ENCODE measurements around the gene CPTP. TPM values are rescaled to one million over a fixed set of nuclear protein-coding genes. Genes with fewer than 3 reads are reported as not detected.
A peak's percentile ranks its signal among the peaks of the same experiment; 100 is the strongest.

The CPTP gene
- total RNA-seq, 2 experiments from 2014 or later = 18.5 to 21.4 TPM

- Mint-ChIP-seq H3K36me3 (ENCODE audit: low read depth) (peaks cover 15% of the 10 kb centered on the region), H3K9me3 (ENCODE audit: insufficient read depth) (no peaks in the 10 kb centered on the region), H3K27me3 (ENCODE audit: low read depth) (no peaks in the 10 kb centered on the region), H3K4me3 (peak overlapping the region; percentile 90), H3K4me1 (ENCODE audit: low read depth) (peaks cover 40% of the 10 kb centered on the region), H3K27ac (peak overlapping the region; percentile 30)
- ATAC-seq (no peak), DNase-seq (no peak)
- POLR2A ChIA-PET = interaction anchor here (0.6 to 0.9 kb wide), 3 partner anchors 26 to 251 kb away, joined by 3 read pairs; partner anchors contain the start of gene CCNL2
- CTCF ChIA-PET = interaction anchor here (0.7 to 1.6 kb wide), 8 partner anchors 15 to 341 kb away, joined by 3 to 8 read pairs (median 4); partner anchors contain the start of gene TAS1R3
Observed at GRCh38 chr1:1373051-1373814, 48.6 kb downstream of the CPTP start.

- Mint-ChIP-seq H3K4me1 (ENCODE audit: low read depth) (peaks cover 40% of the 10 kb centered on the region), H3K27me3 (ENCODE audit: low read depth) (no peaks in the 10 kb centered on the region), H3K27ac (peak overlapping the region; percentile 98), H3K36me3 (ENCODE audit: low read depth) (peaks cover 15% of the 10 kb centered on the region), H3K9me3 (ENCODE audit: insufficient read depth) (no peaks in the 10 kb centered on the region), H3K4me3 (peak overlapping the region; percentile 90)
- ChIA-PET POLR2A (interaction anchor here (0.8 to 4.4 kb wide), 3 partner anchors 14 to 252 kb away, joined by 3 to 41 read pairs (median 4); partner anchors contain the start of gene CCNL2), CTCF (interaction anchor here (1.4 to 2.5 kb wide), 4 partner anchors 24 to 69 kb away, joined by 6 to 8 read pairs (median 8); partner anchors contain the start of genes CCNL2 and DVL1)
- DNase-seq (no peak), ATAC-seq (no peak)
Observed at GRCh38 chr1:1373815-1374588, 49.4 kb downstream of the CPTP start.

DNA sequence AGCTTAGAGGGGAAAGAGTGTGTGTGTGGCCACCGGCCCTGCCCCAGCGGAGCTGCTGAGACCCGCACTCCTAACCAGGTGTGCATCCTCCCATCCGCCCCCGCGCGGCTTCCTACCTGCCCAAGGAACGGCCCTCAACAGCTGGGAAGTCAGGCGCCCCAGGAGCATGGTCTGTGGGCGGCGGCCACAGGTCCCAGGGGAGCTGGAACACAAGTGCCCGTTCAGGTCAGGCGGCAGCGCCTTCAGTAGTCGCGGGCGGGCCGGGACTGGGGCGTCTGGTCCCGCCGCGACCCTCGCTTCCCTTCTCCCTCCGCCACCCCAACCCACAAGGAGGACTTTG is 50.0 kb downstream of the CPTP start:
- Mint-ChIP-seq H3K4me3 (peak overlapping the region; percentile 90), H3K27me3 (ENCODE audit: low read depth) (no peaks in the 10 kb centered on the region), H3K4me1 (ENCODE audit: low read depth) (peaks cover 40% of the 10 kb centered on the region), H3K9me3 (ENCODE audit: insufficient read depth) (no peaks in the 10 kb centered on the region), H3K36me3 (ENCODE audit: low read depth) (peaks cover 15% of the 10 kb centered on the region), H3K27ac (peak overlapping the region; percentile 98)
- ChIA-PET CTCF (interaction anchor here (1.1 to 2.5 kb wide), 6 partner anchors 22 to 69 kb away, joined by 3 to 8 read pairs (median 6); partner anchors contain the start of genes CCNL2 and DVL1), POLR2A (interaction anchor here (0.8 to 4.4 kb wide), 10 partner anchors 12 to 341 kb away, joined by 3 to 41 read pairs (median 4); partner anchors contain the start of genes CCNL2 and MRPL20)
- DNase-seq (no peak), ATAC-seq (no peak)

DNA sequence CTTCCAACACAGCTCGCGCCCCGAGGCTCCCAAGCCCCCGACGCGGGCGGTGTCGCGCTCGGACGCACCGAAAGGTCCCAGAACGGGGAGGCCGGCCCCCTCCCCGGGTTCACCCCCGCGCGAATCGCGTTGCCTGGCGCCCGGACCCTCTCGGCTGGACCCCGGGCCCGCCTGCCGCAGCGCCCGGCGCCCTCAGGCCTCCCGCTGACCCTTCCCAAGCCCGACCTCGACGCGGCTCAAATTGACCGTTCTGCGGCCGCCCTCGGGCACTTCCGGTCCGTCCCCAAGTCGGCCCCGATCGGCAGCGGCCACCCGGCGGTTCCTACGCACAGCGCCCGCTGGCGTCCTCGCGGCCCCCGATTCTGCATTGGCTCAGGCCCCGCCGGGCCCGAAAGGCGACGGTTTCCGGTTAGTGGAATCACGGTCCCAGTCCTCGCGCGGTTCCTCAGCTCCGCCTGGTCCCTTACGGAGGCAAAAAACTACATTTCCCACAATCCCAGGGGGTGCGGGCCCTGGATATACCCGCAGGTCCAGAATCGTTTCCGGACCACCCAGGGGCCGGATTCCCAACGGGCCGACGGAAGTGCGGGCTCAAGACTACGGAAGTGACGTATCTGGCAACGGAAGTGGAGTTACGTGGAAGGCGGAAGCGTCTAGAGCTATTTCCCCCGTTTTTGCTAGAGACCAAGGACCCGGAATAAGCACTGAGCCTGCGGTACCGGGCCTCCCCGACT is 50.5 kb downstream of the CPTP start, which contains the start of gene AURKAIP1:
Gene AURKAIP1 (minus strand): TSS at position 279 of the 734 bp plus-strand sequence. CDS start 451 bp downstream, outside the sequence.
- ATAC-seq = peak; percentile 85
- ChIA-PET POLR2A (interaction anchor here (0.7 to 4.4 kb wide), 14 partner anchors 12 to 361 kb away, joined by 3 to 41 read pairs (median 3); partner anchors contain the start of genes CCNL2, ISG15 and MRPL20), CTCF (interaction anchor here (0.6 to 2.5 kb wide), 10 partner anchors 11 to 816 kb away, joined by 3 to 8 read pairs (median 6); partner anchors contain the start of genes CCNL2 and DVL1)
- Mint-ChIP-seq H3K36me3 (ENCODE audit: low read depth) (peaks cover 15% of the 10 kb centered on the region), H3K27ac (peak within 1 kb of the TSS; percentile 98), H3K4me3 (peak within 1 kb of the TSS; percentile 90), H3K9me3 (ENCODE audit: insufficient read depth) (no peaks in the 10 kb centered on the region), H3K27me3 (ENCODE audit: low read depth) (no peaks in the 10 kb centered on the region), H3K4me1 (ENCODE audit: low read depth) (peaks cover 40% of the 10 kb centered on the region)
- DNase-seq = peak; percentile 98

DNA sequence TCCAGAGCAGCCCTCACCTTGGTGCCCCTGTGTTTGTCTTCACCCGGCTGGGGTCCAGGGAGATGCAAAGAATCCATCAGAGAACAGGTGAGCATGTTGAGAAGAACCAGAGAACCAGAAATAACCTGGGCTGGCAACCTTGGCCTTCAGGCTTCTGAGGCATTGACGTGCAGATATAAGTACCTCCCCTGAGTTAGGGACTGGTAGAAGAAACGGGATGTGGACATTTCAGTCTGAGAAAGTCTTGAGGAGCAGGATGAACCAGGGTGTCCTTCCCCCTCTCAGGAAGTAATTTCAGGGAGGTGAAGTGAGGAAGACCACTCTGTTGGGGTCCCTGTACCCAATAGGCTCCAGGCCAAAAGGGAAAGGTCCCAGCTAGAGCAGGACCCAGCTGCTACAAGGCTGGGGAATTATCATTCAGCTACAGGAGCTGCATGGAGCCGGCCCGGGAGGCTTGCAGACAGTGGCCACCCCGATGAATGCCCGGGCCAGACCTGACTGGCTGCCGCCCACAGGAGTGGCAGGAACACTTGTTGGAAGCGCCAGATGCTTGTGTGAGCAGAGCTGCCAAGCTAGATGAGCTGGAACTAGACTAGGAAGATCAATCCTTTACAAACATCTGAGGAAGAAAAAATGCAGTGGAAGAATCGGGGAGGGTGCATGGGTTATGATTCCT is 52.1 kb downstream of the CPTP start:
- H3K36me3 Mint-ChIP-seq (ENCODE audit: low read depth) = peaks cover 15% of the 10 kb centered on the region
- H3K4me3 Mint-ChIP-seq = peak overlapping the region; percentile 90
- peak overlapping the region; percentile 85 for H3K27ac Mint-ChIP-seq
- peaks cover 28% of the 10 kb centered on the region for H3K4me1 Mint-ChIP-seq (ENCODE audit: low read depth)
- ChIA-PET CTCF (interaction anchor here (0.8 to 2.5 kb wide), 4 partner anchors 22 to 128 kb away, joined by 3 to 8 read pairs (median 4); partner anchors contain the start of gene CCNL2), POLR2A (interaction anchor here (0.8 to 4.4 kb wide), 2 partner anchors 22 to 28 kb away, joined by 3 to 41 read pairs; partner anchors contain the start of gene CCNL2)
- ATAC-seq = no peak
- no peak for DNase-seq
- no peaks in the 10 kb centered on the region for H3K27me3 Mint-ChIP-seq (ENCODE audit: low read depth)
- no peaks in the 10 kb centered on the region for H3K9me3 Mint-ChIP-seq (ENCODE audit: insufficient read depth)

DNA sequence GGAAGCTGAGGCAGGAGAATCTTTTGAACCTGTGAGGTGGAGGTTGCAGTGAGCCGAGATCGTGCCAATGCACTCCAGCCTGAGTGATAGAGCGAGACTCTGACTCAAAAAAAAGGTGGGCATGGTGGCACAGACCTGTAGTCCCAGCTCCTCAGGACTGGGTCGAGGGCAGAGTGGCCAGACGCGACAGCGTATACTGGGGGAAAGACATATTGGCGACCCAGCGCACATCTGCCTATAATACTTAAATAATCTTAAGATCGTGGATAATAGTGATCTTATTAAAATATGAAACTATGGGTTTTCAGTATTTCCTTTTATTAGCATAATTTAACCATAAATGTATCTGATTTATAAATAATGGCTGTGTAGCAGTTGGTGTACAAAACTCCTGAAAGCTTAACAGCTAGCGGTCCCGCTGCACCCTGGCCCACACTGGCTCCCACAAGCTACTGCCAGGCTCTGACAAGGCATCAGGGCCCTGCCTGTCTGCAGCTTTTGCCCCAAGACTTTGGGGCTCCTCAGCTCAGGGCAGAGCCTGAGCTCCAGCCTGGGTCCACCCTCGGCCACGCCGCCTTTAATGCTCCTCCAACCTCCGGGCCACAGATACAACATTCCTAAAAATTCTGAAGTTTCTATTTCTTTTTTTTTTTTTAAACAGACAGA is 53.1 kb downstream of the CPTP start:
- Mint-ChIP-seq H3K4me3 (no peak overlapping the region), H3K36me3 (ENCODE audit: low read depth) (peaks cover 13% of the 10 kb centered on the region), H3K4me1 (ENCODE audit: low read depth) (peaks cover 21% of the 10 kb centered on the region), H3K9me3 (ENCODE audit: insufficient read depth) (no peaks in the 10 kb centered on the region), H3K27ac (no peak overlapping the region), H3K27me3 (ENCODE audit: low read depth) (no peaks in the 10 kb centered on the region)
- no peak for ATAC-seq
- POLR2A ChIA-PET = interaction anchor here (4.4 kb wide), 1 partner anchor 21 kb away, joined by 41 read pairs; the partner anchor contains the start of gene CCNL2
- CTCF ChIA-PET = interaction anchor here (0.8 to 1.8 kb wide), 3 partner anchors 21 to 127 kb away, joined by 3 to 6 read pairs (median 3); partner anchors contain the start of gene CCNL2
- no peak for DNase-seq

Small RNAs within 50 kb of the gene (microRNA-seq; reads per million reads assigned to microRNA genes)
- gene MIR6726 = 4.6 reads per million
- not detected for gene MIR6727
- gene MIR6808 = not detected

Other genes with a start within 250 kb of the CPTP start
- 10 to 100 TPM; 24.5 to 26.8 TPM for gene C1orf159, start 208.7 kb upstream of the CPTP start, total RNA-seq
- under 1 TPM; 0.63 to 0.90 TPM for gene TTLL10, start 150.9 kb upstream of the CPTP start, total RNA-seq
- gene TNFRSF18, start 118.2 kb upstream of the CPTP start, total RNA-seq = 10 to 100 TPM; 17.5 to 18.8 TPM
- 1 to 10 TPM; 1.6 to 2.9 TPM for gene TNFRSF4, start 110.6 kb upstream of the CPTP start, total RNA-seq
- 10 to 100 TPM; 96.9 to 99.3 TPM for gene SDF4, start 92.8 kb upstream of the CPTP start, total RNA-seq
- 10 to 100 TPM; 21.2 to 22.4 TPM for gene B3GALT6, start 92.6 kb upstream of the CPTP start, total RNA-seq
- 1 to 10 TPM; 1.8 to 2.2 TPM for gene C1QTNF12, start 78.1 kb upstream of the CPTP start, total RNA-seq
- 10 to 100 TPM; 62.3 to 67.5 TPM for gene UBE2J2, start 50.9 kb upstream of the CPTP start, total RNA-seq
- 1 to 10 TPM; 3.4 to 3.6 TPM for gene SCNN1D, start 44.4 kb upstream of the CPTP start, total RNA-seq
- 10 to 100 TPM; 65.2 to 87.3 TPM for gene ACAP3, start 16.9 kb upstream of the CPTP start, total RNA-seq
- gene PUSL1, start 16.2 kb upstream of the CPTP start, total RNA-seq = 10 to 100 TPM; 24.0 to 26.2 TPM
- 100 to 1,000 TPM; 120 to 134 TPM for gene INTS11, start 142 bp upstream of the CPTP start, total RNA-seq
- gene TAS1R3, start 6.5 kb downstream of the CPTP start, total RNA-seq = 1 to 10 TPM in 1 of 2 experiments, under 1 TPM in 1; 0.78 to 1.2 TPM
- 10 to 100 TPM; 29.1 to 30.7 TPM for gene DVL1, start 24.6 kb downstream of the CPTP start, total RNA-seq
- not detected for gene MXRA8, start 33.8 kb downstream of the CPTP start, total RNA-seq
- gene AURKAIP1, start 50.4 kb downstream of the CPTP start, total RNA-seq = 100 to 1,000 TPM; 120 to 123 TPM
- gene CCNL2, start 74.5 kb downstream of the CPTP start, total RNA-seq = 100 to 1,000 TPM in 1 of 2 experiments, 10 to 100 TPM in 1; 98.3 to 110 TPM
- 100 to 1,000 TPM; 111 to 117 TPM for gene MRPL20, start 82.5 kb downstream of the CPTP start, total RNA-seq
- gene ANKRD65, start 96.5 kb downstream of the CPTP start, total RNA-seq = not detected
- gene VWA1, start 110.9 kb downstream of the CPTP start, total RNA-seq = under 1 TPM; 0.21 to 0.29 TPM
- 1 to 10 TPM; 1.0 to 1.4 TPM for gene ATAD3C, start 124.9 kb downstream of the CPTP start, total RNA-seq
- 10 to 100 TPM; 41.5 to 49.6 TPM for gene ATAD3B, start 147.0 kb downstream of the CPTP start, total RNA-seq
- gene ATAD3A, start 187.4 kb downstream of the CPTP start, total RNA-seq = 10 to 100 TPM; 51.6 to 57.4 TPM
- 1 to 10 TPM; 1.0 to 1.1 TPM for gene TMEM240, start 215.8 kb downstream of the CPTP start, total RNA-seq

All from activated CD8-positive, alpha-beta T cell treated with anti-CD3 and anti-CD28 coated beads, Interleukin-2, amount 10 ng/mL, durations not matched to agents 7 days and 5 days (primary cell).